BJ (cell line): ENCODE results near the gene OBSCN. TPM values are rescaled to one million over a fixed set of nuclear protein-coding genes. Genes with fewer than 3 reads are reported as not detected.
"Not testable (repeated sequence)": the region's sequence is repeated elsewhere in the genome, so short reads cannot be mapped to it uniquely, and the experiment has no call there.

Source experiments
- CTCF ChIA-PET: fragments of 350-600 bp; formaldehyde crosslinking; extraction: SDS; loops from one replicate; lab custom pipeline; 2021; ENCODE audit warnings: antibody characterized with exemption, inconsistent platforms; lab: Yijun Ruan, JAX
- POLR2A ChIA-PET: fragments of 300-600 bp; sonication (Branson Sonifier 250); formaldehyde crosslinking; extraction: SDS; loops from one replicate; lab custom pipeline; 2021; ENCODE audit warnings: antibody characterized with exemption; lab: Charles Lee
- DNase-seq: peaks from one replicate; pipeline ENCODE4 v3.0.0-alpha.2; 2011; ENCODE audit warnings: low read depth
- H3K27me3 ChIP-seq: 2 replicates; pipeline ENCODE4 v1.6.0; 2011; ENCODE audit warnings: low read length; ENCODE audit not compliant: control insufficient read depth, insufficient read depth
- H3K36me3 ChIP-seq: 2 replicates; pipeline ENCODE4 v1.5.1; 2011; ENCODE audit warnings: low read length; ENCODE audit not compliant: control insufficient read depth, insufficient read depth
- H3K4me3 ChIP-seq: 2 replicates; pipeline ENCODE4 v1.5.1; 2011; ENCODE audit warnings: low read depth, mild to moderate bottlenecking, control low read depth, low read length
- CTCF ChIP-seq: IDR thresholded peaks from 2 replicates; pipeline ENCODE4 v1.5.1; 2011; ENCODE audit warnings: low read depth, mild to moderate bottlenecking, control low read depth, inconsistent platforms, low read length, moderate library complexity; ENCODE audit not compliant: insufficient read depth
- polyA plus RNA-seq: library from polyadenylated mRNA; depleted of rRNA; stranded (reverse); fragments of >200 nt; gene quantifications from 2 replicates; pipeline ENCODE4 v1.2.3, GENCODE V29; 2011

OBSCN gene
- polyA plus RNA-seq, 1 experiment, result 2.9 TPM

- POLR2A ChIA-PET, result no interaction called here
- no peaks in the 10 kb centered on the region for H3K27me3 ChIP-seq
- DNase-seq, result no peak
- TF ChIP-seq CTCF, result no peak
- CTCF ChIA-PET, result interaction anchor here (1.1 kb wide), 1 partner anchor 37 kb away, joined by 4 read pairs; no protein-coding TSS in a partner anchor
- H3K4me3 ChIP-seq, result no peak overlapping the region
- H3K36me3 ChIP-seq, result peaks cover 6% of the 10 kb centered on the region
Observed at GRCh38 chr1:228264090-228264829, 56.4 kb downstream of the OBSCN start.

GRCh38 chr1:228265167-228265566 lies 57.3 kb downstream of the OBSCN start:
- Histone ChIP-seq H3K4me3 (no peak overlapping the region), H3K36me3 (peaks cover 4% of the 10 kb centered on the region), H3K27me3 (no peaks in the 10 kb centered on the region)
- CTCF ChIA-PET, result no interaction called here
- POLR2A ChIA-PET, result no interaction called here
- peak; percentile 40 for TF ChIP-seq CTCF
- no peak for DNase-seq

GRCh38 chr1:228267962-228268880 lies 60.4 kb downstream of the OBSCN start:
- no peak overlapping the region for H3K4me3 ChIP-seq
- H3K27me3 ChIP-seq, result no peaks in the 10 kb centered on the region
- peaks cover 4% of the 10 kb centered on the region for H3K36me3 ChIP-seq
- no peak for DNase-seq
- ChIA-PET CTCF (interaction anchor here (0.7 kb wide), 1 partner anchor 9 kb away, joined by 3 read pairs; no protein-coding TSS in a partner anchor), POLR2A (no interaction called here)
- no peak for TF ChIP-seq CTCF

- CTCF ChIA-PET, result no interaction called here
- Histone ChIP-seq H3K36me3 (peaks cover 4% of the 10 kb centered on the region), H3K4me3 (no peak overlapping the region), H3K27me3 (no peaks in the 10 kb centered on the region)
- POLR2A ChIA-PET, result no interaction called here
- no peak for DNase-seq
- no peak for TF ChIP-seq CTCF
Observed at GRCh38 chr1:228268881-228269265, 61.0 kb downstream of the OBSCN start.

GRCh38 chr1:228269431-228269830 lies 61.6 kb downstream of the OBSCN start:
- H3K4me3 ChIP-seq, POLR2A ChIA-PET, H3K27me3 ChIP-seq, DNase-seq, CTCF ChIA-PET, H3K36me3 ChIP-seq: not testable (repeated sequence)
